VCaP (cell line): ENCODE data around the gene PRKRA.

ENCODE experiments used
- H3K27ac ChIP-seq: fragments of 450-650 bp; 2 replicates; pipeline ENCODE4 v1.5.1; 2017
- CTCF ChIP-seq: fragments of 450-650 bp; conservative IDR thresholded peaks from 2 replicates; pipeline ENCODE4 v1.5.1; 2017; ENCODE audit warnings: mild to moderate bottlenecking, moderate library complexity

The PRKRA gene

GRCh38 chr2:178450774-178451525 is at the start of gene PRKRA, which contains the start of gene PJVK:
Gene PRKRA, minus strand, starts transcription at chr2:178451175. Its CDS starts 145 bp downstream, at chr2:178451030.
Gene PJVK, plus strand, starts transcription at chr2:178451378. Its CDS starts 2,032 bp downstream, at chr2:178453410.
- peak within 1 kb of the TSS; percentile 93 for H3K27ac ChIP-seq

GRCh38 chr2:178499640-178500039 is 48.7 kb upstream of the PRKRA start:
- no peak overlapping the region for H3K27ac ChIP-seq
- no peak for TF ChIP-seq CTCF

More at GRCh38 chr2:178450774-178451525, at the start of gene PRKRA, which contains the start of gene PJVK:
- no peak for TF ChIP-seq CTCF

GRCh38 chr2:178498137-178498536 is 47.2 kb upstream of the PRKRA start:
- TF ChIP-seq CTCF = no peak
- no peak overlapping the region for H3K27ac ChIP-seq

- TF ChIP-seq CTCF = no peak
Observed at GRCh38 chr2:178496049-178496448, 45.1 kb upstream of the PRKRA start.

GRCh38 chr2:178491612-178492011 is 40.6 kb upstream of the PRKRA start:
- TF ChIP-seq CTCF = no peak

More at GRCh38 chr2:178496049-178496448, 45.1 kb upstream of the PRKRA start:
- H3K27ac ChIP-seq = peak overlapping the region; percentile 46

GRCh38 chr2:178485356-178485755 is 34.4 kb upstream of the PRKRA start:
- TF ChIP-seq CTCF = no peak
- H3K27ac ChIP-seq = no peak overlapping the region

More at GRCh38 chr2:178491612-178492011, 40.6 kb upstream of the PRKRA start:
- no peak overlapping the region for H3K27ac ChIP-seq

- H3K27ac ChIP-seq = no peak overlapping the region
- no peak for TF ChIP-seq CTCF
Observed at GRCh38 chr2:178484245-178485041, 33.5 kb upstream of the PRKRA start.
